ENCODE results near the gene MEG3.

DNA sequence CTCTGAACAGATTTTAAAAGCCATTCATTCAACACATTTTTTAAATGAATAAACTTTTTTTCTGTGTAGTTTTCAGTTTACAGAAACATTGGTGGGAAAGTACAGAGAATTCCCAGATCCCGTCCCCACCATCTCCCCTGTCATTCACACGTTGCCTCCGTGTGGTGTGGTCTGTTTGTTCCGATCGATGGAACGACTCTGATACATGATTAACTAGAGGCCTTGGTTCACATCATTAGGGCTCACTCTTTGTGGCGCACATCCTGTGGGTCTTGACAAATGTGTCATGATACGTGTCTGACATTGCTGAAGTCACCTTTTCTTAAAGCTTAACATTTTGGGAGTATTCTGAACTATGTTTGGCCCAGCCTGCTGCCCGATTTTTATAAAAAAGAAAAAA is 18.5 kb downstream of the MEG3 start:
- TF ChIP-seq, protein P1, sequence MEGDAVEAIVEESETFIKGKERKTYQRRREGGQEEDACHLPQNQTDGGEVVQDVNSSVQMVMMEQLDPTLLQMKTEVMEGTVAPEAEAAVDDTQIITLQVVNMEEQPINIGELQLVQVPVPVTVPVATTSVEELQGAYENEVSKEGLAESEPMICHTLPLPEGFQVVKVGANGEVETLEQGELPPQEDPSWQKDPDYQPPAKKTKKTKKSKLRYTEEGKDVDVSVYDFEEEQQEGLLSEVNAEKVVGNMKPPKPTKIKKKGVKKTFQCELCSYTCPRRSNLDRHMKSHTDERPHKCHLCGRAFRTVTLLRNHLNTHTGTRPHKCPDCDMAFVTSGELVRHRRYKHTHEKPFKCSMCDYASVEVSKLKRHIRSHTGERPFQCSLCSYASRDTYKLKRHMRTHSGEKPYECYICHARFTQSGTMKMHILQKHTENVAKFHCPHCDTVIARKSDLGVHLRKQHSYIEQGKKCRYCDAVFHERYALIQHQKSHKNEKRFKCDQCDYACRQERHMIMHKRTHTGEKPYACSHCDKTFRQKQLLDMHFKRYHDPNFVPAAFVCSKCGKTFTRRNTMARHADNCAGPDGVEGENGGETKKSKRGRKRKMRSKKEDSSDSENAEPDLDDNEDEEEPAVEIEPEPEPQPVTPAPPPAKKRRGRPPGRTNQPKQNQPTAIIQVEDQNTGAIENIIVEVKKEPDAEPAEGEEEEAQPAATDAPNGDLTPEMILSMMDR (conservative IDR thresholded peaks at IDR 0.05; ENCODE audit: low read length), result no peak
- TF ChIP-seq EZH2phosphoT487 (IDR thresholded peaks at IDR 0.05; ENCODE audit: borderline replicate concordance, low read depth, low read length), result no peak

Measured in OCI-LY7 (cell line).